Tibial nerve (tissue), 3 donors: Measurements from ENCODE around the gene CCDC183.

Experiments
- CTCF ChIP-seq, 5 experiments: fragments of 200-600 bp in 3 of 5; fragments of 450-650 bp in 2 of 5; sonication (generic) in 3 of 5; IDR thresholded peaks; one replicate each; pipeline ENCODE4 v1.5.1; 2016 to 2019; ENCODE audit warnings: antibody characterized with exemption in 5 of 5, mild to moderate bottlenecking in 3 of 5, moderate library complexity in 2 of 5
- POLR2A ChIP-seq, 2 donors: fragments of 450-650 bp; IDR thresholded peaks; one replicate each; pipeline ENCODE4 v1.6.1; 2017; ENCODE audit warnings: antibody characterized with exemption in 2 of 2, mild to moderate bottlenecking in 2 of 2, moderate library complexity in 2 of 2

GRCh38 chr9:136832581-136832980 lies 36.4 kb downstream of the CCDC183 start:
- TF ChIP-seq CTCF (IDR thresholded peaks at IDR 0.05) (no peak), POLR2A (IDR thresholded peaks at IDR 0.05) (no peak)
